Measurements from ENCODE around the gene AATK.

AATK gene

DNA sequence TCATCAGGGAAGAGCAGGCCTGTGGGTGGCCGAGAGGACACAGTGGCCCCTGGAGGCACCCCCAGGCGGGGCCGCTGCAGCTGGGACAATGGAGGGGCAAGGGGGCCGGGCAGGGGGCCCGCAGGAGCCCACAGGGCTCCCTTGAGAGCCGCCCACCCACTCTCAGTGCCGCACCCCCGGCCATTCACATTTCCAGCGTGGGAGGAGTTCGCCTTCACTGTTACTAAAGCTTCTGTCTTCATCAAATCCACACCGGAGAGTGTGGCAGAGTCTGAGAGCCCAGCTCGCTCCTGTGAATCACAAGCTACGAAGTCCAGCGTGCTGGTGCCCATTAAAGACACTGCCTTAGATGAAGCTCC lies 21.6 kb downstream of the AATK start:
- ATAC-seq, result no peak
- TF ChIP-seq GLIS3 (CRISPR knock-in tag; IDR thresholded peaks at IDR 0.05) (no peak), ZNF565 (CRISPR knock-in tag; conservative IDR thresholded peaks at IDR 0.05; ENCODE audit: low read depth) (no peak), TOX (CRISPR knock-in tag; IDR thresholded peaks at IDR 0.05; ENCODE audit: borderline replicate concordance) (no peak), CSDC2 (CRISPR knock-in tag; IDR thresholded peaks at IDR 0.05) (no peak), PPARA (CRISPR knock-in tag; IDR thresholded peaks at IDR 0.05; ENCODE audit: borderline replicate concordance) (no peak), SNAI2 (CRISPR knock-in tag; IDR thresholded peaks at IDR 0.05) (no peak), ZNF8 (CRISPR knock-in tag; IDR thresholded peaks at IDR 0.05) (no peak), ESRRG (CRISPR knock-in tag; IDR thresholded peaks at IDR 0.05) (no peak), POU6F1 (CRISPR knock-in tag; IDR thresholded peaks at IDR 0.05; ENCODE audit: borderline replicate concordance, low read depth) (no peak), ZFP30 (CRISPR knock-in tag; IDR thresholded peaks at IDR 0.05) (no peak), ZNF70 (CRISPR knock-in tag; IDR thresholded peaks at IDR 0.05) (no peak), TSHZ2 (CRISPR knock-in tag; IDR thresholded peaks at IDR 0.05) (no peak), ZFP3 (CRISPR knock-in tag; IDR thresholded peaks at IDR 0.05) (no peak), CREB5 (CRISPR knock-in tag; IDR thresholded peaks at IDR 0.05; ENCODE audit: low read depth) (no peak)
- TF ChIP-seq, protein P1, sequence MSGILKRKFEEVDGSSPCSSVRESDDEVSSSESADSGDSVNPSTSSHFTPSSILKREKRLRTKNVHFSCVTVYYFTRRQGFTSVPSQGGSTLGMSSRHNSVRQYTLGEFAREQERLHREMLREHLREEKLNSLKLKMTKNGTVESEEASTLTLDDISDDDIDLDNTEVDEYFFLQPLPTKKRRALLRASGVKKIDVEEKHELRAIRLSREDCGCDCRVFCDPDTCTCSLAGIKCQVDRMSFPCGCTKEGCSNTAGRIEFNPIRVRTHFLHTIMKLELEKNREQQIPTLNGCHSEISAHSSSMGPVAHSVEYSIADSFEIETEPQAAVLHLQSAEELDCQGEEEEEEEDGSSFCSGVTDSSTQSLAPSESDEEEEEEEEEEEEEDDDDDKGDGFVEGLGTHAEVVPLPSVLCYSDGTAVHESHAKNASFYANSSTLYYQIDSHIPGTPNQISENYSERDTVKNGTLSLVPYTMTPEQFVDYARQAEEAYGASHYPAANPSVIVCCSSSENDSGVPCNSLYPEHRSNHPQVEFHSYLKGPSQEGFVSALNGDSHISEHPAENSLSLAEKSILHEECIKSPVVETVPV (CRISPR knock-in tag; IDR thresholded peaks at IDR 0.05), result no peak

GRCh38 chr17:81143717-81144422 lies 22.2 kb downstream of the AATK start:
- ATAC-seq, result no peak
- TF ChIP-seq, protein P2, sequence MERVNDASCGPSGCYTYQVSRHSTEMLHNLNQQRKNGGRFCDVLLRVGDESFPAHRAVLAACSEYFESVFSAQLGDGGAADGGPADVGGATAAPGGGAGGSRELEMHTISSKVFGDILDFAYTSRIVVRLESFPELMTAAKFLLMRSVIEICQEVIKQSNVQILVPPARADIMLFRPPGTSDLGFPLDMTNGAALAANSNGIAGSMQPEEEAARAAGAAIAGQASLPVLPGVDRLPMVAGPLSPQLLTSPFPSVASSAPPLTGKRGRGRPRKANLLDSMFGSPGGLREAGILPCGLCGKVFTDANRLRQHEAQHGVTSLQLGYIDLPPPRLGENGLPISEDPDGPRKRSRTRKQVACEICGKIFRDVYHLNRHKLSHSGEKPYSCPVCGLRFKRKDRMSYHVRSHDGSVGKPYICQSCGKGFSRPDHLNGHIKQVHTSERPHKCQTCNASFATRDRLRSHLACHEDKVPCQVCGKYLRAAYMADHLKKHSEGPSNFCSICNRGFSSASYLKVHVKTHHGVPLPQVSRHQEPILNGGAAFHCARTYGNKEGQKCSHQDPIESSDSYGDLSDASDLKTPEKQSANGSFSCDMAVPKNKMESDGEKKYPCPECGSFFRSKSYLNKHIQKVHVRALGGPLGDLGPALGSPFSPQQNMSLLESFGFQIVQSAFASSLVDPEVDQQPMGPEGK (CRISPR knock-in tag; IDR thresholded peaks at IDR 0.05; ENCODE audit: borderline replicate concordance), result no peak
- TF ChIP-seq ZC3H10 (CRISPR knock-in tag; IDR thresholded peaks at IDR 0.05) (no peak), TSHZ2 (CRISPR knock-in tag; IDR thresholded peaks at IDR 0.05) (no peak), ARNTL (CRISPR knock-in tag; IDR thresholded peaks at IDR 0.05; ENCODE audit: borderline replicate concordance, low read depth) (no peak), ZFP30 (CRISPR knock-in tag; IDR thresholded peaks at IDR 0.05) (no peak), SNAI2 (CRISPR knock-in tag; IDR thresholded peaks at IDR 0.05) (no peak), ISL1 (CRISPR knock-in tag; IDR thresholded peaks at IDR 0.05) (no peak), RARB (CRISPR knock-in tag; IDR thresholded peaks at IDR 0.05) (no peak), BACH2 (CRISPR knock-in tag; IDR thresholded peaks at IDR 0.05; ENCODE audit: borderline replicate concordance) (no peak)
- TF ChIP-seq, protein P1 (CRISPR knock-in tag; IDR thresholded peaks at IDR 0.05), result no peak

All from SK-N-SH treated with all-trans-retinoic acid at 6 μM for 48 hours (cell line).